ENCODE data around the gene OSBPL5.

Gene OSBPL5

GRCh38 chr11:3182462-3182852 lies 17.3 kb upstream of the OSBPL5 start:
- Histone ChIP-seq H3K4me3 (ENCODE audit: low read length) (no peak overlapping the region), H4K20me1 (ENCODE audit: insufficient read depth, low read length) (no peaks in the 10 kb centered on the region), H2AFZ (ENCODE audit: low read depth, low read length) (no peak overlapping the region), H3K4me2 (ENCODE audit: low read length) (no peak overlapping the region), H3K9me3 (ENCODE audit: insufficient read depth, low read length) (no peaks in the 10 kb centered on the region), H3K27ac (ENCODE audit: low read length) (no peak overlapping the region), H3K36me3 (replicated peaks; ENCODE audit: low read depth, low read length) (no peaks in the 10 kb centered on the region), H3K4me1 (ENCODE audit: low read length) (no peaks in the 10 kb centered on the region), H3K27me3 (ENCODE audit: low read depth, low read length) (no peaks in the 10 kb centered on the region), H3K9ac (ENCODE audit: low read length) (no peak overlapping the region), H3K79me2 (ENCODE audit: low read length) (no peaks in the 10 kb centered on the region)
- TF ChIP-seq EZH2phosphoT487 (IDR thresholded peaks at IDR 0.05; ENCODE audit: low read depth) (no peak), CTCF (IDR thresholded peaks at IDR 0.05; ENCODE audit: low read depth, low read length) (no peak)

- Histone ChIP-seq H3K27me3 (ENCODE audit: low read depth, low read length) (no peaks in the 10 kb centered on the region), H3K36me3 (replicated peaks; ENCODE audit: low read depth, low read length) (no peaks in the 10 kb centered on the region), H3K27ac (ENCODE audit: low read length) (no peak overlapping the region), H3K9ac (ENCODE audit: low read length) (no peak overlapping the region), H2AFZ (ENCODE audit: low read depth, low read length) (no peak overlapping the region), H4K20me1 (ENCODE audit: insufficient read depth, low read length) (no peaks in the 10 kb centered on the region), H3K4me1 (ENCODE audit: low read length) (no peaks in the 10 kb centered on the region), H3K4me3 (ENCODE audit: low read length) (no peak overlapping the region), H3K79me2 (ENCODE audit: low read length) (no peaks in the 10 kb centered on the region), H3K4me2 (ENCODE audit: low read length) (no peak overlapping the region), H3K9me3 (ENCODE audit: insufficient read depth, low read length) (peaks cover 3% of the 10 kb centered on the region; the same call in 1 of the 2 replicates)
- TF ChIP-seq EZH2phosphoT487 (IDR thresholded peaks at IDR 0.05; ENCODE audit: low read depth) (no peak), CTCF (IDR thresholded peaks at IDR 0.05; ENCODE audit: low read depth, low read length) (no peak)
Measured at GRCh38 chr11:3181725-3182461, 16.8 kb upstream of the OSBPL5 start.

- Histone ChIP-seq H3K9me3 (ENCODE audit: insufficient read depth, low read length) (peaks cover 11% of the 10 kb centered on the region; the same call in 1 of the 2 replicates), H2AFZ (ENCODE audit: low read depth, low read length) (no peak overlapping the region), H3K4me1 (ENCODE audit: low read length) (no peaks in the 10 kb centered on the region), H3K27me3 (ENCODE audit: low read depth, low read length) (no peaks in the 10 kb centered on the region), H3K9ac (ENCODE audit: low read length) (no peak overlapping the region), H3K4me2 (ENCODE audit: low read length) (no peak overlapping the region), H3K36me3 (replicated peaks; ENCODE audit: low read depth, low read length) (no peaks in the 10 kb centered on the region), H3K27ac (ENCODE audit: low read length) (no peak overlapping the region), H4K20me1 (ENCODE audit: insufficient read depth, low read length) (no peaks in the 10 kb centered on the region), H3K79me2 (ENCODE audit: low read length) (no peaks in the 10 kb centered on the region), H3K4me3 (ENCODE audit: low read length) (no peak overlapping the region)
- TF ChIP-seq EZH2phosphoT487 (IDR thresholded peaks at IDR 0.05; ENCODE audit: low read depth) (no peak), CTCF (IDR thresholded peaks at IDR 0.05; ENCODE audit: low read depth, low read length) (no peak)
Measured at GRCh38 chr11:3180869-3181268, 15.8 kb upstream of the OSBPL5 start.

GRCh38 chr11:3178349-3178748 lies 13.2 kb upstream of the OSBPL5 start:
- Histone ChIP-seq H3K79me2 (ENCODE audit: low read length) (no peaks in the 10 kb centered on the region), H3K27me3 (ENCODE audit: low read depth, low read length) (no peaks in the 10 kb centered on the region), H3K9me3 (ENCODE audit: insufficient read depth, low read length) (peaks cover 11% of the 10 kb centered on the region; the same call in 1 of the 2 replicates), H3K4me3 (ENCODE audit: low read length) (no peak overlapping the region), H3K9ac (ENCODE audit: low read length) (no peak overlapping the region), H2AFZ (ENCODE audit: low read depth, low read length) (no peak overlapping the region), H3K27ac (ENCODE audit: low read length) (no peak overlapping the region), H4K20me1 (ENCODE audit: insufficient read depth, low read length) (no peaks in the 10 kb centered on the region), H3K36me3 (replicated peaks; ENCODE audit: low read depth, low read length) (no peaks in the 10 kb centered on the region), H3K4me1 (ENCODE audit: low read length) (no peaks in the 10 kb centered on the region), H3K4me2 (ENCODE audit: low read length) (no peak overlapping the region)
- TF ChIP-seq CTCF (IDR thresholded peaks at IDR 0.05; ENCODE audit: low read depth, low read length) (no peak), EZH2phosphoT487 (IDR thresholded peaks at IDR 0.05; ENCODE audit: low read depth) (no peak)
